ENCODE results near the gene PERCC1. TPM values are rescaled to one million over a fixed set of nuclear protein-coding genes. Genes with fewer than 3 reads are reported as not detected.

Gene PERCC1
- total RNA-seq, 1 donor from 2014 or later: not detected

DNA sequence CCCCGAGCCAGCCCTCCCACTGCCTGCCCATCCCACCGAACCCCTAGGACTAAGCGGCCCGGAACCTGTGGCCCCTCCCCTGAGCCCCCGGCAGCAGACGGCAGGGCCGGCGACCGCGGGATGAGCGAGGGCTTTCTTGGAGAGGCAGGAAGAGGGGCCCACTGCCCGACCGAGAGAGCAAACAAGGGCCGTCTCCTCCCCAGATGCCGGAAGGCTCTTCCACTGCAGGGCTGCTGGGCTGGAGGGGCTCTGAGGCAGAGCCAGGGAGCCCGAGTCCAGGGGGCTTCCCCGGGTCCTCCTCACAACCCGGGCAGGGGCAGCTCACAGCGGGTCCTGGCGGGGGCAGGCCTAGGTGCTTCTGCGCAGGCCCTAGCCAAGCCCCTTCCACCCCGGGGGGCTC lies 2.9 kb downstream of the PERCC1 start:
- Histone ChIP-seq H3K9me3 (ENCODE audit: low read depth) (no peaks in the 10 kb centered on the region), H3K27ac (no peak overlapping the region), H3K27me3 (no peaks in the 10 kb centered on the region), H3F3A (ENCODE audit: low read depth) (no peaks in the 10 kb centered on the region), H3K4me1 (no peaks in the 10 kb centered on the region), H3K79me2 (ENCODE audit: low read depth) (no peaks in the 10 kb centered on the region), H2AFZ (replicated peaks) (no peak overlapping the region), H3K9ac (peak overlapping the region; percentile 32), H3K36me3 (no peaks in the 10 kb centered on the region), H4K20me1 (ENCODE audit: low read depth) (no peaks in the 10 kb centered on the region), H3K4me2 (no peak overlapping the region), H3K4me3 (no peak overlapping the region)
- peaks cover 10% of the 10 kb centered on the region for H3K4me1 Mint-ChIP-seq
- TF ChIP-seq, protein P1, sequence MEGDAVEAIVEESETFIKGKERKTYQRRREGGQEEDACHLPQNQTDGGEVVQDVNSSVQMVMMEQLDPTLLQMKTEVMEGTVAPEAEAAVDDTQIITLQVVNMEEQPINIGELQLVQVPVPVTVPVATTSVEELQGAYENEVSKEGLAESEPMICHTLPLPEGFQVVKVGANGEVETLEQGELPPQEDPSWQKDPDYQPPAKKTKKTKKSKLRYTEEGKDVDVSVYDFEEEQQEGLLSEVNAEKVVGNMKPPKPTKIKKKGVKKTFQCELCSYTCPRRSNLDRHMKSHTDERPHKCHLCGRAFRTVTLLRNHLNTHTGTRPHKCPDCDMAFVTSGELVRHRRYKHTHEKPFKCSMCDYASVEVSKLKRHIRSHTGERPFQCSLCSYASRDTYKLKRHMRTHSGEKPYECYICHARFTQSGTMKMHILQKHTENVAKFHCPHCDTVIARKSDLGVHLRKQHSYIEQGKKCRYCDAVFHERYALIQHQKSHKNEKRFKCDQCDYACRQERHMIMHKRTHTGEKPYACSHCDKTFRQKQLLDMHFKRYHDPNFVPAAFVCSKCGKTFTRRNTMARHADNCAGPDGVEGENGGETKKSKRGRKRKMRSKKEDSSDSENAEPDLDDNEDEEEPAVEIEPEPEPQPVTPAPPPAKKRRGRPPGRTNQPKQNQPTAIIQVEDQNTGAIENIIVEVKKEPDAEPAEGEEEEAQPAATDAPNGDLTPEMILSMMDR (IDR thresholded peaks at IDR 0.05): no peak
- TF ChIP-seq EZH2phosphoT487 (IDR thresholded peaks at IDR 0.05) (no peak), EZH2 (IDR thresholded peaks at IDR 0.05) (no peak)
- no peak for DNase-seq (ENCODE audit: low spot score)
- no peaks in the 10 kb centered on the region for H3K27me3 Mint-ChIP-seq (ENCODE audit: insufficient read depth, low read depth)
- H3K4me3 Mint-ChIP-seq: no peak overlapping the region
- no peaks in the 10 kb centered on the region for H3K9me3 Mint-ChIP-seq
- H3K27ac Mint-ChIP-seq: no peak overlapping the region
- no peaks in the 10 kb centered on the region for H3K36me3 Mint-ChIP-seq

DNA sequence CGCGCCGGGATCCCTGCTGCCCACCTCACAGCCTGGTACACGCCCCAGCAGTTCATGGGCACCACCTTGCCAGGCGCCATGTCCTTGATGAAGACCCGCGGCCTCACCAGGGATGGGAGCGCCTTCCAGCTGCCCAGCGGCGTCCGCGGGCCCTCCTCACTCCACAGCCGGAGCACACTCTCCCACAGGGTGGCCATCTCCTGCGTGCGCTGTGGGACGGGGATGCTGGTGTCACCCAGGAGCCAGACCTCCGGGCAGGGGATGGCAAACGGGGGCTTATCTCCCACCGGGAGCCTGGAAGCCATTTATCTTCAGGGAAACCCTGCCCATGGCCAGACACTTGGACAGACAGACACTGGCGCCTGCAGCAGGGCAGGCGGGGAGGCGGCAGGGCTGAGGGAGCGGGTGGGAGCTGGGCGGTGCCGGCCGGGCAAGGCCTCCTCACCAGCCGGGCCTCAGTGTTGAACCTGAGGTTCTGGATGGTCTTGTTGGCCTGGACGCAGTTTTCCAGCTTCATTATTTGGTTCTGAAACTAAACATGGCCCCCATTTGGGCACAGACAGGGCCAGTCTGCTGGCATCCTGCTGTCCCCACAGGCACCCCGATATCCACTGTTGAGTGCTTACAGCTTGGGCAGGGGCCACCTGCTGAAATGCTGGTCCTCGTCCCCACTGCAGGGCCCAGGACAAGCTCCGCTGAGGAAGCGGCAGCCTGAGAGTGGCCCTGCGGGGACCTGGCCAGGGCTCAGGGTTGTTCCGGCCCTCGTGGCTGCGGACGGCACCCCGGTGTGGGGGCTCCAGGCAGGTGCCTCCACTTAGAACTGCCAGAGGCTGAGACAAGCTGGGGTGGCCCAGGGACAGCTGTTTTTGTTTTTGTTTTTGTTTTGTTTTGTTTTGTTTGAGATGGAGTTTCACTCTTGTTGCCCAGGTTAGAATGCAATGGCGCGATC lies 4.0 kb downstream of the PERCC1 start:
- no peak overlapping the region for H3K27ac ChIP-seq
- H3K36me3 ChIP-seq: no peaks in the 10 kb centered on the region
- no peaks in the 10 kb centered on the region for H3K4me1 ChIP-seq
- Mint-ChIP-seq H3K4me3 (no peak overlapping the region), H3K4me1 (peaks cover 4% of the 10 kb centered on the region), H3K36me3 (no peaks in the 10 kb centered on the region), H3K27ac (no peak overlapping the region), H3K9me3 (no peaks in the 10 kb centered on the region), H3K27me3 (ENCODE audit: insufficient read depth, low read depth) (no peaks in the 10 kb centered on the region)
- DNase-seq (ENCODE audit: low spot score): no peak
- no peak overlapping the region for H3K4me3 ChIP-seq
- TF ChIP-seq EZH2phosphoT487 (IDR thresholded peaks at IDR 0.05): no peak
- TF ChIP-seq, protein P1 (IDR thresholded peaks at IDR 0.05): no peak
- TF ChIP-seq EZH2 (IDR thresholded peaks at IDR 0.05): no peak
- H3K27me3 ChIP-seq: no peaks in the 10 kb centered on the region
- H3K4me2 ChIP-seq: no peak overlapping the region
- no peaks in the 10 kb centered on the region for H3K9me3 ChIP-seq (ENCODE audit: low read depth)
- no peak overlapping the region for H2AFZ ChIP-seq (replicated peaks)
- H4K20me1 ChIP-seq (ENCODE audit: low read depth): no peaks in the 10 kb centered on the region
- no peak overlapping the region for H3K9ac ChIP-seq
- H3F3A ChIP-seq (ENCODE audit: low read depth): no peaks in the 10 kb centered on the region
- no peaks in the 10 kb centered on the region for H3K79me2 ChIP-seq (ENCODE audit: low read depth)

DNA sequence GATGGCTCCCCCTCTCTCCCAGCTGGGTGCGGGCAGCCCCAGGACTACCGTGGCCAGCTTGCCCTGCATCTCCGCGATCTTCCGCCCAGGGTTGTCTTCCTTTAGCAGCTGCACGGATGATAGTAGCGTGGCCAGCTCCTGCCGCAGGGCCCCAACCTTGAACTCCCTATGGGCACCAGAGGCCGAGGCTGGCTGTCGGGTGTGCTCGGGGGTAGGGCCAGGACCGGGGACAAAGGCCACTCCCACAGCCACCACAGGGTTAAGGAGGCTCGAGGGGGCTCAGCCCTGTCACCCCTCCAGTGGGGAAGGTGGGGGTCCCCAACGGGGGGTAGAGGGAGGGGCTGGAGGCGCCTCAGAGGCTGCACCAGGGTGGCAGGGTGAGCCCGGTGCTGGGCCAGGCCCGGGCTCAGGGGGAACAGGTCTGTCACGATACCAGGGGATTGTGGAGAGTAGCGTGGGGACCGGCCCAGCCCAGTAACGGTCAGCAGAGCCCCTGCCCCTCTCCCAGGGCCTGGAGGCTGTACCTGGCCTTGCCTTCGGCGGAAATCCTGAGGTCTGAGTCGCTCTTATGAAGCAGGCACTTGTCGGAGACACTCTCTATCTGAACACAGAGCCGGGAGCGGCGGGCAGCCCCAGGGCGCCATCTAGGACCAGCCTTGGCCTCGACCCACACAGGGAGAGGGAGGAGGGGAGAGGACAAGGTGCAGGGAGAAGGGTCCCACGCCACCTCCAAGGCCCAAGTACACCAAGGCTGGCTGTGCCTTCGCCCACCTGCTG lies 5.2 kb downstream of the PERCC1 start:
- H3K4me1 Mint-ChIP-seq: no peaks in the 10 kb centered on the region
- H4K20me1 ChIP-seq (ENCODE audit: low read depth): no peaks in the 10 kb centered on the region
- no peaks in the 10 kb centered on the region for H3K9me3 ChIP-seq (ENCODE audit: low read depth)
- H3K36me3 Mint-ChIP-seq: no peaks in the 10 kb centered on the region
- H3K27me3 ChIP-seq: no peaks in the 10 kb centered on the region
- H3K4me1 ChIP-seq: no peaks in the 10 kb centered on the region
- no peaks in the 10 kb centered on the region for H3K79me2 ChIP-seq (ENCODE audit: low read depth)
- H3K4me3 ChIP-seq: no peak overlapping the region
- DNase-seq (ENCODE audit: low spot score): no peak
- H3K4me2 ChIP-seq: no peak overlapping the region
- no peaks in the 10 kb centered on the region for H3K27me3 Mint-ChIP-seq (ENCODE audit: insufficient read depth, low read depth)
- peak overlapping the region; percentile 81 for H3K27ac Mint-ChIP-seq
- H3K27ac ChIP-seq: no peak overlapping the region
- H3K9ac ChIP-seq: no peak overlapping the region
- no peak overlapping the region for H2AFZ ChIP-seq (replicated peaks)
- no peaks in the 10 kb centered on the region for H3K36me3 ChIP-seq
- no peaks in the 10 kb centered on the region for H3F3A ChIP-seq (ENCODE audit: low read depth)
- TF ChIP-seq, protein P1 (IDR thresholded peaks at IDR 0.05): no peak
- no peak for TF ChIP-seq EZH2phosphoT487 (IDR thresholded peaks at IDR 0.05)
- TF ChIP-seq EZH2 (IDR thresholded peaks at IDR 0.05): no peak
- no peak overlapping the region for H3K4me3 Mint-ChIP-seq
- no peaks in the 10 kb centered on the region for H3K9me3 Mint-ChIP-seq
